Mesenchymal stem cell (in vitro differentiated cells and primary cell): ENCODE measurements around the gene REX1BD.

Source experiments
- DNase-seq: peaks from one replicate; pipeline ENCODE4 v3.0.0-alpha.2; 2013
- H2AFZ ChIP-seq: one replicate; pipeline ENCODE4 v1.6.1; 2013; ENCODE audit warnings: low read depth, mild to moderate bottlenecking, control low read depth, inconsistent platforms, low read length, moderate library complexity
- H2AK5ac ChIP-seq: 2 replicates; pipeline ENCODE4 v1.6.1; 2013; ENCODE audit warnings: low read length, moderate library complexity, mild to moderate bottlenecking, inconsistent platforms; ENCODE audit not compliant: severe bottlenecking
- H2BK120ac ChIP-seq: one replicate; pipeline ENCODE4 v1.6.1; 2013; ENCODE audit warnings: low read depth, mild to moderate bottlenecking, inconsistent platforms, low read length, moderate library complexity
- H2BK12ac ChIP-seq, 2 experiments: one replicate each; pipeline ENCODE4 v1.6.1; 2013; ENCODE audit warnings: inconsistent platforms in 2 of 2, low read length in 2 of 2, mild to moderate bottlenecking in 2 of 2, moderate library complexity in 2 of 2, control low read depth in 1 of 2
- H2BK15ac ChIP-seq: one replicate; pipeline ENCODE4 v1.6.1; 2013; ENCODE audit warnings: mild to moderate bottlenecking, low read depth, inconsistent platforms; ENCODE audit not compliant: poor library complexity, severe bottlenecking
- H2BK5ac ChIP-seq: 2 replicates; pipeline ENCODE4 v1.6.1; 2013; ENCODE audit warnings: low read depth, mild to moderate bottlenecking, low read length, control low read depth, inconsistent platforms; ENCODE audit not compliant: poor library complexity, severe bottlenecking
- H3K14ac ChIP-seq, 2 experiments: one replicate each; pipeline ENCODE4 v1.6.1; 2013; ENCODE audit warnings: inconsistent platforms in 2 of 2, low read length in 2 of 2, control low read depth in 1 of 2, mild to moderate bottlenecking in 1 of 2, moderate library complexity in 1 of 2
- H3K18ac ChIP-seq, 2 experiments: one replicate each; pipeline ENCODE4 v1.6.1; 2013; ENCODE audit warnings: inconsistent platforms in 2 of 2, low read length in 2 of 2, control low read depth in 1 of 2, low read depth in 1 of 2, mild to moderate bottlenecking in 1 of 2
- H3K23ac ChIP-seq, 2 experiments: one replicate each; pipeline ENCODE4 v1.6.1; 2013; ENCODE audit warnings: inconsistent platforms in 2 of 2, low read length in 2 of 2, mild to moderate bottlenecking in 2 of 2, moderate library complexity in 2 of 2, control low read depth in 1 of 2
- H3K27ac ChIP-seq: 2 replicates; pipeline ENCODE4 v1.5.1; 2013; ENCODE audit warnings: mild to moderate bottlenecking, moderate library complexity, low read length, control low read depth, inconsistent platforms; ENCODE audit not compliant: poor library complexity, severe bottlenecking
- H3K27me3 ChIP-seq, 2 experiments: 2 replicates each; pipeline versions ENCODE4 v1.6.1 to v1.7.0; 2013; ENCODE audit warnings: low read length in 2 of 2, mild to moderate bottlenecking in 2 of 2, moderate library complexity in 2 of 2, control low read depth in 1 of 2, inconsistent platforms in 1 of 2; ENCODE audit not compliant: control insufficient read depth in 1 of 2, insufficient read depth in 1 of 2
- H3K36me3 ChIP-seq, 2 experiments: 2 replicates each; pipeline versions ENCODE4 v1.6.1 to v1.7.0; 2013; ENCODE audit warnings: low read length in 2 of 2, control low read depth in 1 of 2, inconsistent platforms in 1 of 2, low read depth in 1 of 2, mild to moderate bottlenecking in 1 of 2; ENCODE audit not compliant: insufficient read depth in 2 of 2, control insufficient read depth in 1 of 2
- H3K4ac ChIP-seq, 2 experiments: one replicate each; pipeline ENCODE4 v1.6.1; 2013; ENCODE audit warnings: inconsistent platforms in 2 of 2, low read length in 2 of 2, mild to moderate bottlenecking in 2 of 2, moderate library complexity in 2 of 2, control low read depth in 1 of 2, low read depth in 1 of 2
- H3K4me1 ChIP-seq: 2 replicates; pipeline ENCODE4 v1.6.1; 2013; ENCODE audit warnings: low read depth, low read length, control low read depth; ENCODE audit not compliant: control insufficient read depth, insufficient read depth
- H3K4me2 ChIP-seq: 2 replicates; pipeline ENCODE4 v1.6.1; 2013; ENCODE audit warnings: low read length, mild to moderate bottlenecking, inconsistent platforms; ENCODE audit not compliant: poor library complexity, severe bottlenecking
- H3K4me3 ChIP-seq, 2 experiments: 2 replicates each; pipeline versions ENCODE4 v1.5.1 to v1.7.0; 2013; ENCODE audit warnings: low read length in 2 of 2, mild to moderate bottlenecking in 2 of 2, control low read depth in 1 of 2, low read depth in 1 of 2; ENCODE audit not compliant: insufficient read depth in 1 of 2
- H3K79me1 ChIP-seq: replicated peaks from 2 replicates; pipeline ENCODE4 v1.6.1; 2013; ENCODE audit warnings: mild to moderate bottlenecking, control low read depth, low read length, inconsistent platforms; ENCODE audit not compliant: poor library complexity, severe bottlenecking
- H3K9ac ChIP-seq: 2 replicates; pipeline ENCODE4 v1.7.0; 2013; ENCODE audit warnings: mild to moderate bottlenecking, low read length, moderate library complexity
- H3K9me3 ChIP-seq: 2 replicates; pipeline ENCODE4 v1.7.0; 2013; ENCODE audit warnings: mild to moderate bottlenecking, low read length; ENCODE audit not compliant: control insufficient read depth
- H4K8ac ChIP-seq: one replicate; pipeline ENCODE4 v1.6.1; 2013; ENCODE audit warnings: inconsistent platforms, mild to moderate bottlenecking, low read length, moderate library complexity
- H4K91ac ChIP-seq: one replicate; pipeline ENCODE4 v1.6.1; 2013; ENCODE audit warnings: mild to moderate bottlenecking, low read length, inconsistent platforms
- WGBS: methylation state at CpG from one replicate; pipeline ENCODE4 v1.1.7; 2013; ENCODE audit warnings: mixed read lengths; 5-methylcytosine and 5-hydroxymethylcytosine counted together

REX1BD gene

GRCh38 chr19:18604820-18605159, 16.2 kb downstream of the REX1BD start:
- no peak overlapping the region for H2BK12ac ChIP-seq
- no peak overlapping the region for H2BK15ac ChIP-seq
- H3K18ac ChIP-seq = no peak overlapping the region
- peaks cover 26% of the 10 kb centered on the region for H3K4me1 ChIP-seq
- DNase-seq = no peak
- no peaks in the 10 kb centered on the region for H3K36me3 ChIP-seq
- no peak overlapping the region for H4K91ac ChIP-seq
- H3K9me3 ChIP-seq = no peaks in the 10 kb centered on the region
- no peak overlapping the region for H3K4me3 ChIP-seq
- H3K79me1 ChIP-seq = no peaks in the 10 kb centered on the region
- no peak overlapping the region for H2BK120ac ChIP-seq
- H3K27me3 ChIP-seq = peaks cover 39 to 67% of the 10 kb centered on the region in 2 experiments
- no peak overlapping the region for H3K9ac ChIP-seq
- no peak overlapping the region for H3K4me2 ChIP-seq
- no peak overlapping the region for H2BK5ac ChIP-seq
- H3K4ac ChIP-seq = no peak overlapping the region
- WGBS = 14% methylated on average over 6 of the region's 10 CpGs
- H4K8ac ChIP-seq = no peak overlapping the region
- no peak overlapping the region for H3K23ac ChIP-seq
- no peak overlapping the region for H3K27ac ChIP-seq
- no peak overlapping the region for H3K14ac ChIP-seq
- H2AK5ac ChIP-seq = no peak overlapping the region
- no peak overlapping the region for H2AFZ ChIP-seq

- Histone ChIP-seq H3K4me2 (no peak overlapping the region), H4K91ac (no peak overlapping the region), H3K9ac (no peak overlapping the region), H2BK5ac (no peak overlapping the region), H3K4me3 (peak overlapping the region in 1 of 2 experiments; percentile 62), H3K27ac (no peak overlapping the region), H3K23ac (peak overlapping the region in 1 of 2 experiments; percentile 34), H3K18ac (no peak overlapping the region), H2AFZ (no peak overlapping the region), H3K9me3 (no peaks in the 10 kb centered on the region), H3K4ac (peak overlapping the region in 1 of 2 experiments; percentile 13), H3K79me1 (no peaks in the 10 kb centered on the region), H2BK12ac (no peak overlapping the region), H3K4me1 (peaks cover 26% of the 10 kb centered on the region), H3K36me3 (no peaks in the 10 kb centered on the region), H3K14ac (peak overlapping the region in 1 of 2 experiments; percentile 35), H2AK5ac (no peak overlapping the region), H4K8ac (no peak overlapping the region), H2BK120ac (no peak overlapping the region), H3K27me3 (peaks cover 43 to 69% of the 10 kb centered on the region in 2 experiments), H2BK15ac (no peak overlapping the region)
- no peak for DNase-seq
- WGBS = 16% methylated on average over 17 of the region's 17 CpGs
Observed at GRCh38 chr19:18605196-18605545, 16.6 kb downstream of the REX1BD start.

DNA sequence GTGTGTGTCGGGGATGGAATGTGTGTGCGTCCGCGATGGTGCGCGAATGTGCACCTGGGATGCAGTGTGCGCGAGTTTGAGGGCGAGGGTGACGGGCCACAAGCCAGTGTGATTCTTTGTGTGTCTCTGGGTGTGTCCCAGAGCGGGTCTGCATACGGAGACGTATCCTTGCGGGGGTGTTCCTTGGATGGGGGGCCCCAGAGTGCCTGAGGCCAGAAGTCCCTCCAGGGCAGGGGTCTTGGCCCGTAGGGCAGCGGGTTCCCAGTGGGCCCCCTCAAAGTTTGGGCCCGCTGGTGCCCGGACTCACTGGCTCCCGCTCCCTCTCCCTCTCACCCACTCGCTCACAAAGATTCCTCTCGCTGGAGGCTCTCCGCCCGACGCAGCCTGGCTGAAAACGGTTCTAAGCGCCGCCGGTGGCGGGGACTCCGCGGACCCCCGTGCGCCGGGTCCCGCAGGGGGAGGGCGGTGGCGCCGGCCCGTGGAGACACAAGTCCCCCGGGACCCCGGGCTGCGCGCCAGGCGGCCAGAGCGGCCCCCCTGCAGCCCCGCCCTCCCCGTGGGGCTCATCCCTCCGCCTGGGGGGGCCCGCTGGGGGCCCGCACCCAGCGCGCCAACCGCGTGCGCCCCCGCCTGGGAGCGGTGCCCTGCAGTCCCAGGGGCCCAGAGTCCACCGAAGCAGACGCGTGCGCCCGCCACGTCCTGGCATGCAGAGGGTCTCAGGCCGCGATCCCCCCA, 17.1 kb downstream of the REX1BD start:
- no peak overlapping the region for H3K9ac ChIP-seq
- DNase-seq = no peak
- no peaks in the 10 kb centered on the region for H3K9me3 ChIP-seq
- H3K23ac ChIP-seq = peak overlapping the region in 1 of 2 experiments; percentile 34
- no peak overlapping the region for H2BK15ac ChIP-seq
- H2AK5ac ChIP-seq = no peak overlapping the region
- WGBS = 4% methylated on average over 59 of the region's 65 CpGs
- no peaks in the 10 kb centered on the region for H3K36me3 ChIP-seq
- H4K8ac ChIP-seq = no peak overlapping the region
- H3K27me3 ChIP-seq = peaks cover 47 to 73% of the 10 kb centered on the region in 2 experiments
- no peak overlapping the region for H3K4me2 ChIP-seq
- H3K4me3 ChIP-seq = peak overlapping the region in 1 of 2 experiments; percentile 62
- no peak overlapping the region for H3K14ac ChIP-seq
- no peak overlapping the region for H2AFZ ChIP-seq
- H2BK12ac ChIP-seq = no peak overlapping the region
- no peak overlapping the region for H2BK120ac ChIP-seq
- no peaks in the 10 kb centered on the region for H3K79me1 ChIP-seq
- no peak overlapping the region for H3K18ac ChIP-seq
- H2BK5ac ChIP-seq = no peak overlapping the region
- H3K4me1 ChIP-seq = peaks cover 30% of the 10 kb centered on the region
- no peak overlapping the region for H4K91ac ChIP-seq
- no peak overlapping the region for H3K27ac ChIP-seq
- H3K4ac ChIP-seq = peak overlapping the region in 1 of 2 experiments; percentile 13

DNA sequence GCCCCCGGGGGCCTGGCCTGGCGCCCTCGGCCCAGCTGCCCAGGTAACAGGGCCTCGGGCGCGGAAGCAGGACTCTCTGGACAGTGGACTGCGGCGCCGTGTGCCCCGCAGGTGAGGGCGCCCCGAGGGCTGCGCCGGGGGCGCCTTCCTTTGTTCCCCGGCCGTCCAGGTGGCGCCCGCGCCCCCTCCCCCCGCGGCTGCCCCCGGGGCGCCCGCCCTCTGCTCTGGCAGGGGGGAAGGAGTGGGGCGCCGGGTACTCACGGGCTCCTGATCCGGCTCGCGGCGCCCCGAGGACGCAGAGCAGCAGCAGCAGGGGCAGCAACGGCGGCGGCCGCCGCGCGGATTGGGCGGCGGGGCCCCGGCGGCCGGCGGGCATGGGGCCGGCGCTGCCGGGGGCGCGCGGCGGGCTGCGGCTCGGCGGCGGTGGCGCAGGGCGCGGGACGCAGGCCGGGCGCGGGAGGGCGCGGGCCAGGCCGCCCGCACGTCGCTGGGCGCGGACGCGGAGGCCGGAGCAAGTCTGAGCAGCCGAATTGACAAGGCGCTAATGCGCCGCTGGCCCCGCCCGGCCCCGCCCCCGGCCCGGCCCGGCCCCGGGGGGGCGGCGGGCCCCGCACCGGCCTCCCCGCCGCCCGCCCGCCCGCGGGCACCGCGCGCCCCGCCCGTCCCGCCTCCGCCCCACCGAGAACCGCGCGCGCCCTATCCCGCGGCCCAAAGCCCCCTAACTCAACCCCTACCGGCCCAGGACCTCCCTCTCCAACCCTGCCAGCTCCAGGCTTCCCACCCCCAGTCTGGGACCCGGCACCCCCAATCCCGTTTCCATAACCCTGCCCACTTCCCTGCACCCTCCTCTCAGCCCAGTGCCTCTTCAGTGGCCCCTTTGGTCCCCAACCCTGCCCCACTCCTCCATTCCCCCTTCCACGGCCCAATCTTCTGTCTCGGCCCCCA, 18.0 kb downstream of the REX1BD start, which contains the start of gene CRLF1:
TSS of gene CRLF1 (minus strand) at position 519 of the 945 bp plus-strand sequence. CDS start at position 376, 143 bp downstream.
- H3K18ac ChIP-seq = no peak within 1 kb of the TSS
- H3K36me3 ChIP-seq = no peaks in the 10 kb centered on the region
- no peak within 1 kb of the TSS for H2BK5ac ChIP-seq
- 2% methylated on average over 48 of the region's 116 CpGs for WGBS
- H3K4me1 ChIP-seq = peaks cover 36% of the 10 kb centered on the region
- H4K8ac ChIP-seq = no peak within 1 kb of the TSS
- H2BK120ac ChIP-seq = no peak within 1 kb of the TSS
- no peak within 1 kb of the TSS for H3K4me2 ChIP-seq
- H3K4ac ChIP-seq = no peak within 1 kb of the TSS
- H3K14ac ChIP-seq = no peak within 1 kb of the TSS
- H2AK5ac ChIP-seq = no peak within 1 kb of the TSS
- no peaks in the 10 kb centered on the region for H3K9me3 ChIP-seq
- H2BK15ac ChIP-seq = no peak within 1 kb of the TSS
- H3K27me3 ChIP-seq = peaks cover 53 to 81% of the 10 kb centered on the region in 2 experiments
- H3K79me1 ChIP-seq = no peaks in the 10 kb centered on the region
- no peak within 1 kb of the TSS for H4K91ac ChIP-seq
- H3K27ac ChIP-seq = no peak within 1 kb of the TSS
- no peak for DNase-seq
- peak within 1 kb of the TSS in 1 of 2 experiments; percentile 65 for H3K4me3 ChIP-seq
- no peak within 1 kb of the TSS for H3K23ac ChIP-seq
- H3K9ac ChIP-seq = peak within 1 kb of the TSS; percentile 26
- no peak within 1 kb of the TSS for H2AFZ ChIP-seq
- no peak within 1 kb of the TSS for H2BK12ac ChIP-seq
